Left lung (tissue), 10 donors: Measurements from ENCODE around the gene ACAD10. TPM values are rescaled to one million over a fixed set of nuclear protein-coding genes. Genes with fewer than 3 reads are reported as not detected.

Experiments used
- ATAC-seq: fragments of 200-7000 bp; cut with Tn5 transposase; one replicate; pipeline ENCODE4 v1.9.1; 2020; ENCODE audit warnings: moderate library complexity
- DNase-seq, 4 donors: peaks; one replicate each; pipeline ENCODE4 v3.0.0-alpha.2; 2013 to 2020
- H3K27ac ChIP-seq, 2 donors: fragments of 200-600 bp; sonication (generic) in 1 of 2; one replicate each; pipeline versions ENCODE4 v1.5.0 to v1.8.0; 2020 to 2021
- H3K27me3 ChIP-seq, 2 donors: fragments of 200-600 bp; sonication (generic) in 1 of 2; one replicate each; pipeline versions ENCODE4 v1.5.0 to v1.8.0; 2020 to 2021
- H3K36me3 ChIP-seq, 2 donors: fragments of 200-600 bp; sonication (generic) in 1 of 2; one replicate each; pipeline versions ENCODE4 v1.5.0 to v1.8.0; 2020 to 2021
- H3K4me1 ChIP-seq, 2 donors: fragments of 200-600 bp; one replicate each; pipeline ENCODE4 v1.8.0; 2021
- H3K4me3 ChIP-seq, 2 donors: fragments of 200-600 bp; sonication (generic) in 1 of 2; one replicate each; pipeline versions ENCODE4 v1.5.0 to v1.8.0; 2020 to 2021; ENCODE audit warnings: mild to moderate bottlenecking in 1 of 2
- H3K9me3 ChIP-seq, 2 donors: fragments of 200-600 bp; sonication (generic) in 1 of 2; one replicate each; pipeline versions ENCODE4 v1.5.0 to v1.8.0; 2020 to 2021
- intact Hi-C, 2 donors: fragments of 100-400 bp; cut with DNase I; formaldehyde crosslinking; loops; one replicate each; pipeline versions ENCODE4 v1.11.2 to v1.14.2; 2022
- polyA plus RNA-seq, 6 donors: library from polyadenylated mRNA; unstranded; fragments of 120-200 nt; gene quantifications; one replicate each; pipeline ENCODE4 v1.2.1, GENCODE V29; 2013; ENCODE audit not compliant: insufficient read length in 6 of 6
- total RNA-seq, 2 donors: library from RNA; stranded (reverse); fragmentation: NEBNext Ultra II Directional; extraction: Animal tissue kit (Norgen Biotek cat#: 25700); gene quantifications; one replicate each; pipeline ENCODE4 v1.2.1, GENCODE V29; 2021
- TF ChIP-seq, protein P1 (sequence below), 2 donors: fragments of 200-600 bp; sonication (generic) in 1 of 2; IDR thresholded peaks; one replicate each; pipeline versions ENCODE4 v1.5.0 to v1.8.0; 2021; ENCODE audit warnings: antibody characterized with exemption in 2 of 2
- donor health status: DM: no; HTN: yes; CAD: no.
- donor health status: DM: no; HTN: no; CAD: no.

ACAD10 gene
- total and polyA plus RNA-seq, 8 donors: 19.8 to 44.3 (median 36.9) TPM

DNA sequence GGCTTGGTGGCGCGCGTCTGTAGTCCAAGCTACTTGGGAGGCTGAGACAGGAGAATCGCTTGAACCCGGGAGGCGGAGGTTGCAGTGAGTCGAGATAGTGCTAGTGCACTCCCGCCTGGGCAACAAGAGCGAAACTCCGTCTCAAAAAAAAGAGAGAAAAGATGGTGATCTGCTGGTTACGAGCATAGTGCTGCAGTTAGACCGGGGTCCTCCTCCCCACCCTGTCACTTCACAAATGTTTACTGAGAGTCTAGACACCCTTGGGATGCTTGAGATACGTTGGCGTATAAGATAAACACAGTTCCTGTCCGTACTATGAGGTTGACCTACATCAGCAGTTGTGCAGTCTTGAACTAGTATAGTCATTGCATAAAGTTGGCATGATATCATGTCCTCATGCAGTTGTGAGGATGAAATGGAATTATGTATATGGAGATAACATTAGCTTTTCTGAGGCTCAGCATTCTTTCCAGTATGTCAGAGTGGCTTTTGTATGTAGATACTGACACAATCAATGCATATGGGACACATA, 787 bp downstream of the ACAD10 start:
- no peaks in the 10 kb centered on the region for H3K9me3 ChIP-seq
- TF ChIP-seq, protein P1, sequence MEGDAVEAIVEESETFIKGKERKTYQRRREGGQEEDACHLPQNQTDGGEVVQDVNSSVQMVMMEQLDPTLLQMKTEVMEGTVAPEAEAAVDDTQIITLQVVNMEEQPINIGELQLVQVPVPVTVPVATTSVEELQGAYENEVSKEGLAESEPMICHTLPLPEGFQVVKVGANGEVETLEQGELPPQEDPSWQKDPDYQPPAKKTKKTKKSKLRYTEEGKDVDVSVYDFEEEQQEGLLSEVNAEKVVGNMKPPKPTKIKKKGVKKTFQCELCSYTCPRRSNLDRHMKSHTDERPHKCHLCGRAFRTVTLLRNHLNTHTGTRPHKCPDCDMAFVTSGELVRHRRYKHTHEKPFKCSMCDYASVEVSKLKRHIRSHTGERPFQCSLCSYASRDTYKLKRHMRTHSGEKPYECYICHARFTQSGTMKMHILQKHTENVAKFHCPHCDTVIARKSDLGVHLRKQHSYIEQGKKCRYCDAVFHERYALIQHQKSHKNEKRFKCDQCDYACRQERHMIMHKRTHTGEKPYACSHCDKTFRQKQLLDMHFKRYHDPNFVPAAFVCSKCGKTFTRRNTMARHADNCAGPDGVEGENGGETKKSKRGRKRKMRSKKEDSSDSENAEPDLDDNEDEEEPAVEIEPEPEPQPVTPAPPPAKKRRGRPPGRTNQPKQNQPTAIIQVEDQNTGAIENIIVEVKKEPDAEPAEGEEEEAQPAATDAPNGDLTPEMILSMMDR (IDR thresholded peaks at IDR 0.05): no peak
- ATAC-seq: no peak
- DNase-seq: no peak
- intact Hi-C loops: no loop called here
- peaks cover 0 to 17% of the 10 kb centered on the region in 2 donors for H3K36me3 ChIP-seq
- H3K27ac ChIP-seq: peak overlapping the region; percentile 71 to 87
- H3K27me3 ChIP-seq: no peaks in the 10 kb centered on the region
- H3K4me1 ChIP-seq: peaks cover 14 to 32% of the 10 kb centered on the region in 2 donors
- peak overlapping the region; percentile 90 to 95 for H3K4me3 ChIP-seq

DNA sequence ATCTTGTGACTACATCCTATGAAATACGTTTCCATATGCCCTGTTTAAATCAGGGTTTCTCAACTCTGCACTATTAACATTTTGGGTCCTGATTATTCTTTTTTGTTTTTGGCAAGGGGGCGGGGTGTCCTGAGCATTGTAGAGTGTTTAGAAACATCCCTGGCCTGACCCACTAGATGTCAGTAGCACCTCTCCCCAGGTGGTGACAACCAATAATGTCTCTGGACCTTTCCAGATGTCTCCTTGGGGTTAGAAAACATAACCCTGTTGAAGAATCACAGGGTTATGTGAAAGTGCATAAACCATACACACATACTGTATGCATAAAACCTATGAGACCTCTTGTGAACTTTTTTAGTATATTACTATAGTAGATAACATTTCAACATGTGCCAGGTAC, 1.4 kb downstream of the ACAD10 start:
- no peak overlapping the region for H3K4me3 ChIP-seq
- H3K27me3 ChIP-seq: no peaks in the 10 kb centered on the region
- ATAC-seq: no peak
- no peak overlapping the region for H3K27ac ChIP-seq
- no peaks in the 10 kb centered on the region for H3K9me3 ChIP-seq
- intact Hi-C loops: no loop called here
- TF ChIP-seq, protein P1 (IDR thresholded peaks at IDR 0.05): no peak
- H3K36me3 ChIP-seq: peaks cover 0 to 11% of the 10 kb centered on the region in 2 donors
- DNase-seq: no peak
- peaks cover 14 to 32% of the 10 kb centered on the region in 2 donors for H3K4me1 ChIP-seq

DNA sequence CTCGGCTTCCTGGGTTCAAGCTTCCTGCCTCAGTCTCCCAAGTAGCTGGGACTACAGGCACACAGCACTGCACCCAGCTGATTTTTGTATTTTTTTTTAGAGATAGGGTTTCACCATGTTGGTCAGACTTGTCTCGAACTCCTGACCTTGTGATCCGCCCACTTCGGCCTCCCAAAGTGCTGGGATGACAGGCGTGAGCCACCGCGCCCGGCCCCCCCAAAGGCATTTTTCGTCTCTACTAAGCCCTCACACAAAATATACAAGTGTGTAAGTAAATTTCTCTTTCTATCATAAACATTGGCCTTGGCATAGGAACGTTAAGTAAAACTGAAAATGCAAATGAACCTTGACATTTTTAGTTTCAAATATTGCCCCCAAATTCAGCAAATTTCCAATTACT, 2.1 kb downstream of the ACAD10 start:
- H3K27ac ChIP-seq: no peak overlapping the region
- H3K4me3 ChIP-seq: no peak overlapping the region
- ATAC-seq: no peak
- TF ChIP-seq, protein P1 (IDR thresholded peaks at IDR 0.05): no peak
- no peak for DNase-seq
- H3K36me3 ChIP-seq: peaks cover 0 to 8% of the 10 kb centered on the region in 2 donors
- peaks cover 14 to 32% of the 10 kb centered on the region in 2 donors for H3K4me1 ChIP-seq
- no peaks in the 10 kb centered on the region for H3K27me3 ChIP-seq
- intact Hi-C loops: no loop called here
- no peaks in the 10 kb centered on the region for H3K9me3 ChIP-seq

DNA sequence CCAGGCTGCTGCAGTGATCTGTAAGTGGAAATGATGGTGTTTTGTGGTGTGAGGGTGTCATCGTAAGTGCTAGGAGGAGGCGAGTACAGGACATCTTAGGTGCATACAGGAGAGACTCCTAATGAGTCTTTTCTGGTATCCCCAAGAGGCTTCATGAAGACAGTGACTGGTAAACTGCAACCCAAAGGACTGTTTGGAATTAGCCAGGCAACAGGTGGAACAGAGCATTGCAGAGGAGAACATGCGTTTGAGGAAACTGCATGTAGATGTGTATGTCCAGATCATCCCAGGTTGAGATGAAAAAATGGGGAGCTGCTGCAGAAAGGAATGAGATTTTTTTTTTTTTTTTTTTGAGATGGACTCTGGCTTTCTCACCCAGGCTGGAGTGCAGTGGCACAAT, 5.4 kb downstream of the ACAD10 start:
- Histone ChIP-seq H3K4me3 (no peak overlapping the region), H3K27me3 (no peaks in the 10 kb centered on the region), H3K4me1 (peaks cover 0 to 10% of the 10 kb centered on the region in 2 donors), H3K36me3 (peaks cover 0 to 37% of the 10 kb centered on the region in 2 donors), H3K27ac (no peak overlapping the region), H3K9me3 (no peaks in the 10 kb centered on the region)
- TF ChIP-seq, protein P1 (IDR thresholded peaks at IDR 0.05): no peak
- ATAC-seq (no peak), DNase-seq (no peak)
- intact Hi-C loops: no loop called here

DNA sequence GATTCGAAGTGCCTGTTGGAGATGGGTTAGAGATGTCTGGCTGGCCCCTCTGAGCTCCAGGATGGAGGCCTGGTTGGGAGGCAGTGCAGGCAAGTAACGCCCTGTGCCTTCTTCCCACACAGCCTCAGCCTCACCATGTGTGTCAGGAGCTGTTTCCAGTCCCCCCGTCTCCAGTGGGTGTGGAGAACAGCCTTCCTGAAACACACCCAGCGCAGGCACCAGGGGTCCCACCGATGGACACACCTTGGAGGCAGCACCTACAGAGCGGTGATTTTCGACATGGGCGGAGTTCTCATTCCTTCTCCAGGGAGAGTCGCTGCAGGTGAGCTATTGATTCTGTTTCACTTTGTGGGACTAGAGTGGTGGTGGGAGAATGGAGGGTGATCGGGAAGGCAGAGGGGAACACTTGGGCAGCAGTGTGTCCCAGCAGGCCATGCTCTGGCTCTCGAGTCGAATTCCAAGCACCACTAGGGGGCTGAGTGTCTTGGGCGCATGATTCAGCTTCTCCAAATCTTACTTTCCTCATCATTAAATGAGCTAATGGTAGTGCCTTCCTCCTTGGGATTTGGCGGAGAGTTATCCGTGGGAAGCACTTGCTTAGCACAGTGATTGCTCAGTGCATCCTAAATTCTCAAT, 6.8 kb downstream of the ACAD10 start:
- no peak overlapping the region for H3K27ac ChIP-seq
- H3K36me3 ChIP-seq: peaks cover 0 to 51% of the 10 kb centered on the region in 2 donors
- ATAC-seq (no peak), DNase-seq (no peak)
- H3K9me3 ChIP-seq: no peaks in the 10 kb centered on the region
- TF ChIP-seq, protein P1 (IDR thresholded peaks at IDR 0.05): no peak
- H3K4me1 ChIP-seq: no peaks in the 10 kb centered on the region
- no peaks in the 10 kb centered on the region for H3K27me3 ChIP-seq
- intact Hi-C loops: no loop called here
- H3K4me3 ChIP-seq: no peak overlapping the region
